B cell (primary cell): ENCODE measurements around the gene SERGEF. TPM values are rescaled to one million over a fixed set of nuclear protein-coding genes. Genes with fewer than 3 reads are reported as not detected.

Experiments
- ATAC-seq: fragments of 200-7000 bp; cut with Tn5 transposase; one replicate; pipeline ENCODE4 v1.10.0; 2021; ENCODE audit warnings: low read depth, mild to moderate bottlenecking, moderate number of reproducible peaks, moderate library complexity
- CTCF ChIA-PET: fragments of 350-600 bp; sonication (Branson Sonifier 250); formaldehyde crosslinking; loops from one replicate; lab custom pipeline; 2021; ENCODE audit warnings: antibody characterized with exemption, inconsistent platforms; lab: Charles Lee
- POLR2A ChIA-PET: fragments of 350-600 bp; sonication (Branson Sonifier 250); formaldehyde crosslinking; loops from one replicate; lab custom pipeline; 2021; ENCODE audit warnings: antibody characterized with exemption; lab: Charles Lee
- DNase-seq: peaks from one replicate; pipeline ENCODE4 v3.0.0; 2013
- H2AFZ ChIP-seq: 2 replicates; pipeline ENCODE4 v1.6.1; 2012; ENCODE audit warnings: mild to moderate bottlenecking, low read depth, low read length; ENCODE audit not compliant: insufficient read depth, poor library complexity, severe bottlenecking
- H3K27ac ChIP-seq, 2 donors: 1 replicate in 1 of 2; 2 replicates in 1 of 2; pipeline ENCODE4 v1.5.1; 2012 to 2013; ENCODE audit warnings: low read length in 2 of 2, mild to moderate bottlenecking in 2 of 2, moderate library complexity in 1 of 2
- H3K27me3 ChIP-seq, 4 experiments: fragments of 200-600 bp in 1 of 4; sonication (generic) in 1 of 4; replicated peaks in 1 of 4; 1 replicate in 2 of 4; 2 replicates in 2 of 4; pipeline versions ENCODE4 v1.6.1 to v1.7.0; 2013 to 2016; ENCODE audit warnings: low read length in 3 of 4, mild to moderate bottlenecking in 2 of 4, mixed read lengths in 1 of 4, moderate library complexity in 1 of 4; ENCODE audit not compliant: insufficient read depth in 4 of 4, control insufficient read depth in 3 of 4; ENCODE audit errors: control extremely low read depth in 1 of 4
- H3K36me3 ChIP-seq, 2 experiments: replicated peaks in 1 of 2; 1 replicate in 1 of 2; 2 replicates in 1 of 2; pipeline versions ENCODE4 v1.6.1 to v1.7.1; 2013; ENCODE audit warnings: low read length in 1 of 2; ENCODE audit not compliant: insufficient read depth in 2 of 2, control insufficient read depth in 1 of 2; ENCODE audit errors: control extremely low read depth in 1 of 2, extremely low read depth in 1 of 2
- H3K4me1 ChIP-seq, 2 donors: fragments of 200-600 bp in 1 of 2; sonication (generic) in 1 of 2; 1 replicate in 1 of 2; 2 replicates in 1 of 2; pipeline versions ENCODE4 v1.5.1 to v1.6.1; 2013 to 2017; ENCODE audit warnings: low read length in 2 of 2; ENCODE audit not compliant: control insufficient read depth in 2 of 2, insufficient read depth in 2 of 2
- H3K4me2 ChIP-seq: replicated peaks from 2 replicates; pipeline ENCODE3; 2012; ENCODE audit warnings: mild to moderate bottlenecking, low read depth, low read length; ENCODE audit not compliant: poor library complexity, severe bottlenecking
- H3K4me3 ChIP-seq, 5 experiments: fragments of 200-600 bp in 1 of 5; sonication (generic) in 1 of 5; 1 replicate in 3 of 5; 2 replicates in 2 of 5; pipeline versions ENCODE4 v1.5.1 to v1.7.0; 2011 to 2016; ENCODE audit warnings: low read length in 4 of 5, mild to moderate bottlenecking in 4 of 5, low read depth in 2 of 5, control low read depth in 1 of 5, moderate library complexity in 1 of 5; ENCODE audit not compliant: insufficient read depth in 1 of 5; ENCODE audit errors: control extremely low read depth in 1 of 5, extremely low read depth in 1 of 5
- H3K79me2 ChIP-seq: fragments of 200-600 bp; sonication (generic); one replicate; pipeline ENCODE4 v1.6.0; 2016; ENCODE audit warnings: low read length; ENCODE audit not compliant: control insufficient read depth, insufficient read depth
- H3K9ac ChIP-seq: fragments of 200-600 bp; sonication (generic); 2 replicates; pipeline ENCODE4 v1.6.1; 2017; ENCODE audit warnings: mild to moderate bottlenecking, low read length, moderate library complexity
- H3K9me3 ChIP-seq, 3 donors: one replicate each; pipeline versions ENCODE4 v1.6.1 to v1.7.1; 2013; ENCODE audit warnings: low read length in 2 of 3; ENCODE audit not compliant: control insufficient read depth in 2 of 3, insufficient read depth in 1 of 3; ENCODE audit errors: control extremely low read depth in 1 of 3
- H4K20me1 ChIP-seq: 2 replicates; pipeline ENCODE4 v1.6.0; 2012; ENCODE audit warnings: mild to moderate bottlenecking, low read length; ENCODE audit not compliant: insufficient read depth, control insufficient read depth, poor library complexity, severe bottlenecking
- H3K27ac Mint-ChIP-seq: one replicate; pipeline ENCODE4 v1.8.0; 2021; ENCODE audit warnings: mixed read lengths
- H3K27me3 Mint-ChIP-seq: one replicate; pipeline ENCODE4 v1.8.0; 2021; ENCODE audit warnings: mixed read lengths
- H3K4me1 Mint-ChIP-seq: one replicate; pipeline ENCODE4 v1.8.0; 2021; ENCODE audit warnings: mixed read lengths
- H3K4me3 Mint-ChIP-seq: one replicate; pipeline ENCODE4 v1.8.0; 2021; ENCODE audit warnings: mixed read lengths
- H3K9me3 Mint-ChIP-seq: one replicate; pipeline ENCODE4 v1.8.0; 2022; ENCODE audit warnings: mixed read lengths; ENCODE audit not compliant: insufficient read depth
- CTCF ChIP-seq: fragments of 200-600 bp; IDR thresholded peaks from one replicate; pipeline ENCODE4 v1.8.0; 2022; ENCODE audit warnings: antibody characterized with exemption, mild to moderate bottlenecking
- EZH2 ChIP-seq: IDR thresholded peaks from 2 replicates; pipeline ENCODE4 v1.6.1; 2012; ENCODE audit warnings: borderline replicate concordance, low read depth, mild to moderate bottlenecking, moderate library complexity, low read length; ENCODE audit not compliant: insufficient read depth, poor library complexity, severe bottlenecking
- WGBS: methylation state at CpG from one replicate; pipeline ENCODE4 v1.1.5; 2013; ENCODE audit warnings: missing lambda C conversion rate; ENCODE audit not compliant: insufficient coverage; 5-methylcytosine and 5-hydroxymethylcytosine counted together
- intact Hi-C: fragments of 100-400 bp; cut with micrococcal nuclease; formaldehyde crosslinking; loops from one replicate; pipeline ENCODE4 v1.10.0; 2022
- polyA plus RNA-seq: library from polyadenylated mRNA; depleted of rRNA; stranded (reverse); fragments of >200 nt; gene quantifications from 2 replicates; pipeline ENCODE4 v1.2.3, GENCODE V29; 2012
- total RNA-seq, 2 donors: library from RNA; stranded (reverse); fragments of 120-200 nt in 1 of 2; gene quantifications; 1 replicate in 1 of 2; 2 replicates in 1 of 2; pipeline versions ENCODE4 v1.2.3 to v1.2.4, GENCODE V29; 2013 to 2022

Gene SERGEF
- total and polyA plus RNA-seq, 2 donors (not counting 1 experiment from before 2014, with no cell fraction given): 24.2 to 54.3 TPM

GRCh38 chr11:18054511-18055103 lies 41.8 kb upstream of the SERGEF start:
- H3K4me2 ChIP-seq: no peak overlapping the region
- H3K4me1 ChIP-seq: no peaks in the 10 kb centered on the region
- no peak overlapping the region for H2AFZ ChIP-seq
- Mint-ChIP-seq H3K9me3 (no peaks in the 10 kb centered on the region), H3K4me3 (no peak overlapping the region), H3K27me3 (no peaks in the 10 kb centered on the region), H3K4me1 (no peaks in the 10 kb centered on the region), H3K27ac (no peak overlapping the region)
- intact Hi-C loops: no loop called here
- no peak overlapping the region for H3K4me3 ChIP-seq
- H3K27me3 ChIP-seq: no peaks in the 10 kb centered on the region
- no peak overlapping the region for H3K27ac ChIP-seq
- CTCF ChIA-PET: no interaction called here
- WGBS: 97% methylated on average over 10 of the region's 10 CpGs
- no peaks in the 10 kb centered on the region for H3K79me2 ChIP-seq
- TF ChIP-seq CTCF (no peak), EZH2 (no peak)
- H3K9me3 ChIP-seq: no peaks in the 10 kb centered on the region
- no peak for DNase-seq
- no peaks in the 10 kb centered on the region for H4K20me1 ChIP-seq
- POLR2A ChIA-PET: no interaction called here
- no peak overlapping the region for H3K9ac ChIP-seq
- no peak for ATAC-seq
- no peaks in the 10 kb centered on the region for H3K36me3 ChIP-seq

- Histone ChIP-seq H3K9ac (no peak overlapping the region), H3K36me3 (no peaks in the 10 kb centered on the region), H3K4me2 (no peak overlapping the region), H2AFZ (no peak overlapping the region), H3K27ac (no peak overlapping the region), H3K9me3 (peaks cover 0 to 1% (median 0%) of the 10 kb centered on the region in 3 donors), H3K4me1 (no peaks in the 10 kb centered on the region), H3K79me2 (no peaks in the 10 kb centered on the region), H4K20me1 (no peaks in the 10 kb centered on the region), H3K27me3 (peaks cover 0 to 7% (median 3%) of the 10 kb centered on the region in 4 experiments), H3K4me3 (no peak overlapping the region)
- CTCF ChIA-PET: no interaction called here
- intact Hi-C loops: no loop called here
- DNase-seq (no peak), ATAC-seq (no peak)
- H3K4me3 Mint-ChIP-seq: no peak overlapping the region
- H3K9me3 Mint-ChIP-seq: no peaks in the 10 kb centered on the region
- H3K27ac Mint-ChIP-seq: no peak overlapping the region
- POLR2A ChIA-PET: no interaction called here
- H3K27me3 Mint-ChIP-seq: peaks cover 8% of the 10 kb centered on the region
- WGBS: no CpG with 5 or more reads among the region's 2 CpGs
- TF ChIP-seq CTCF (no peak), EZH2 (no peak)
- H3K4me1 Mint-ChIP-seq: no peaks in the 10 kb centered on the region
Measured at GRCh38 chr11:18050848-18051247, 38.0 kb upstream of the SERGEF start.
